OCI-LY7 (cell line): ENCODE measurements around the gene GON4L.

Source experiments
- CTCF ChIP-seq: fragments of 200-600 bp; sonication (generic); conservative IDR thresholded peaks from 2 replicates; pipeline ENCODE4 v1.5.1; 2014; ENCODE audit warnings: mild to moderate bottlenecking, antibody characterized with exemption, low read length, moderate library complexity, mixed read lengths
- EZH2phosphoT487 ChIP-seq: fragments of 200-600 bp; sonication (generic); IDR thresholded peaks from 2 replicates; pipeline ENCODE4 v1.6.1; 2018; ENCODE audit warnings: low read depth, borderline replicate concordance, mild to moderate bottlenecking, mixed run types, antibody characterized with exemption, low read length, moderate library complexity, mixed read lengths

- TF ChIP-seq CTCF (no peak), EZH2phosphoT487 (no peak)
Observed at GRCh38 chr1:155890251-155890650, 33.2 kb upstream of the GON4L start.
